ENCODE data around the gene MTCH1. TPM values are rescaled to one million over a fixed set of nuclear protein-coding genes. Genes with fewer than 3 reads are reported as not detected.
A peak's percentile ranks its signal among the peaks of the same experiment; 100 is the strongest.

The MTCH1 gene
- polyA plus RNA-seq, 2 of the 4 experiments (the other 2 are of a cell fraction), result 65.4 to 112 TPM

DNA sequence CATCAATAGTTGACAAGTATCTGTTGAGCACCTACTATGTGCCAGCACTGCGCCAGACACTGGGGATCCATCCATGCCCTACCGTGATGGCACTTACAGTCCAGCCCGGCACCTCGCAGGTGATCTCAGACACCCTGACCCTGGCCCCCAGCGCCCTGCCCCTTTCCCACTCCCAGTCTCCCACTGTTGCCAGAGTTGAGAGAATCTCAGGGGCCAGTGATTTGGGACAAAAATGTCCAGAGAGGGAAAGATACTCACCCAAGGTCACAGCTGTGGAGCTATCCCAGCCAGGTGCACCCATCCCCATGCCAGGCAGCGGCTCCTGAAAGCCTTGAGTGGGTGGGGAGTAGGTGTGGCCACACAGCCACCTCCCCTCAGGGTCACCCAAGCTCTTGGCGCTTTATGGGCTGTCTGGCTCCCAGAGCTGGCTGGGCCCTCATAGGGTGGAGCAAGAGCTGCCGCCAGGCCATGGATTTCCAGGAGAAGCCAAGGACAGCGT, 28.2 kb downstream of the MTCH1 start:
- TF ChIP-seq HOXB13 (CRISPR knock-in tag; IDR thresholded peaks at IDR 0.05; ENCODE audit: low read depth), result no peak
- Histone ChIP-seq H3K27ac (no peak overlapping the region), H3K4me3 (no peak overlapping the region), H3K4me1 (peaks cover 15% of the 10 kb centered on the region), H3K9me3 (no peaks in the 10 kb centered on the region), H3K4me2 (no peak overlapping the region)
- CTCF ChIA-PET, result interaction anchor here (2.4 kb wide), 1 partner anchor 8 kb away, joined by 9 read pairs; no protein-coding TSS in a partner anchor
- POLR2A ChIA-PET, result no interaction called here
- DNase-seq (ENCODE audit: low read depth in 1 of 2, low spot score in 1 of 2) (no peak), ATAC-seq (no peak), FAIRE-seq (no peak)
- WGBS (ENCODE audit: missing lambda C conversion rate), result 83% methylated on average over 8 of the region's 9 CpGs

DNA sequence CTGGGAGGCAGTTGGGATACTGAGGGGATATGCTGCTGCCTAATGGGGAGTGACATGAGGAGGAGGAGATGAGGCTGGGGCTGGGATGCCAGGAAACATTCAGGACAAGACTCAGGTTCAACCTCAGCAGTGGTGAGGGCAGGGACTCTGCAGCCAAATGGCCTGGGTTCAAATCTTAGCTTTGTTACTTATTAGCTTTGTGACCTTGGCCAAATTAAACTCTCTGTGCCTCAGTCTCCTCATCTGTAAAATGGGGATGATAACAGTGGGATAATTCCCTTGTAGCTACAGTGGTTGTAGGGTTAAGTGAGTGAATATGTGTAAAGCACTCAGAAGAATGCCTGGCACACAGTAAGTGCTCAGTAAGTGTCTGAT, 29.6 kb downstream of the MTCH1 start:
- Histone ChIP-seq H3K27ac (no peak overlapping the region), H3K9me3 (no peaks in the 10 kb centered on the region), H3K4me2 (no peak overlapping the region), H3K4me3 (no peak overlapping the region), H3K4me1 (peaks cover 15% of the 10 kb centered on the region)
- ATAC-seq, result no peak
- CTCF ChIA-PET, result interaction anchor here (0.8 to 3.0 kb wide), 5 partner anchors 9 to 341 kb away, joined by 3 to 9 read pairs (median 3); no protein-coding TSS in a partner anchor
- DNase-seq (ENCODE audit: low read depth in 1 of 2, low spot score in 1 of 2), result no peak
- TF ChIP-seq NPAS2 (CRISPR knock-in tag; IDR thresholded peaks at IDR 0.05; ENCODE audit: borderline replicate concordance), result no peak
- no peak for TF ChIP-seq ZFP36 (IDR thresholded peaks at IDR 0.05; ENCODE audit: borderline replicate concordance, partially characterized antibody)
- TF ChIP-seq, protein P1, sequence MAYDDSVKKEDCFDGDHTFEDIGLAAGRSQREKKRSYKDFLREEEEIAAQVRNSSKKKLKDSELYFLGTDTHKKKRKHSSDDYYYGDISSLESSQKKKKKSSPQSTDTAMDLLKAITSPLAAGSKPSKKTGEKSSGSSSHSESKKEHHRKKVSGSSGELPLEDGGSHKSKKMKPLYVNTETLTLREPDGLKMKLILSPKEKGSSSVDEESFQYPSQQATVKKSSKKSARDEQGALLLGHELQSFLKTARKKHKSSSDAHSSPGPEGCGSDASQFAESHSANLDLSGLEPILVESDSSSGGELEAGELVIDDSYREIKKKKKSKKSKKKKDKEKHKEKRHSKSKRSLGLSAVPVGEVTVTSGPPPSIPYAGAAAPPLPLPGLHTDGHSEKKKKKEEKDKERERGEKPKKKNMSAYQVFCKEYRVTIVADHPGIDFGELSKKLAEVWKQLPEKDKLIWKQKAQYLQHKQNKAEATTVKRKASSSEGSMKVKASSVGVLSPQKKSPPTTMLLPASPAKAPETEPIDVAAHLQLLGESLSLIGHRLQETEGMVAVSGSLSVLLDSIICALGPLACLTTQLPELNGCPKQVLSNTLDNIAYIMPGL (CRISPR knock-in tag; IDR thresholded peaks at IDR 0.05; ENCODE audit: borderline replicate concordance), result no peak
- TF ChIP-seq PHF8 (IDR thresholded peaks at IDR 0.05; ENCODE audit: borderline replicate concordance, low read depth), result no peak
- no peak for TF ChIP-seq NFE2L2 (conservative IDR thresholded peaks at IDR 0.05; ENCODE audit: low read length)
- TF ChIP-seq FOXS1 (CRISPR knock-in tag; IDR thresholded peaks at IDR 0.05), result no peak
- no peak for TF ChIP-seq GATA3 (IDR thresholded peaks at IDR 0.05; ENCODE audit: borderline replicate concordance)
- no peak for FAIRE-seq
- POLR2A ChIA-PET, result no interaction called here

DNA sequence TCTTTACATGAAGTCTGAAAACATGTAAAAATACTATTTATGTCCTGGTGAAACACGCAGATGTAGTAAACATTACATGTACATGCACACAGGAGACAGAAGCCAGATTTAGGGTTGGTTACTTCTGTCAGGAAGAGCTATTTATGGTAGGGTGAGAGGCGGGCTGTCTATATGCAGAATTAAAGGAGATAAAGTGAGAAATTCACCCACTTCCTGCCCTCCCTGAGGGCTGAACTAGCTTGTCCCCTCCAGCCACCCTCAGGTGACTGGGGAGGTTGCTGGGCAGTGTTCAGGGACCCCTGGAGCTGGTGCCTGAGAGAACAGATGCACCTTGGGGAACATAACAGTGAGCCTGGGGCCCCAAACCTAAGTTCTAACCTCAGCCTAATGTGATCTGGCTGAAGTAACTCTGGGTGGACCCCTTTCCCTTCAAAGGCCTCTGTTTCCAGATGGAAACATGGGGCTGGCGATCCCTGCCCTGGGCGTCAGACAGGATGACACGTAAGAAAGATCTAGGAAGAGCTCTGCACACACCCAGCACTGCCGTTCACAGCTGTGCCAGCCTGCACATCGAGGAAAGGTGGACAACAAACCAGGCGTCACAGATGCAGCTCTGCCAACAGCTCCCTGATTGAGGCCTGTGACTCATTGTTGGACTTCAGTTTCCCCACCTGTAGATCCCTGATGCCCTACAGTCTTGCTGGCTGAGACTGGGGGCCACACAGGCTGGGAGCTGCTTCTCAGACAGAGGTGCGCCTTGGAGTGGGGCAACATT, 30.1 kb downstream of the MTCH1 start:
- peaks cover 11% of the 10 kb centered on the region for H3K4me1 ChIP-seq

More for the DNA sequence above, 30.1 kb downstream of the MTCH1 start:
- FAIRE-seq, result no peak
- POLR2A ChIA-PET, result no interaction called here
- Histone ChIP-seq H3K9me3 (no peaks in the 10 kb centered on the region), H3K4me2 (no peak overlapping the region), H3K4me3 (no peak overlapping the region), H3K27ac (no peak overlapping the region)
- no peak for DNase-seq (ENCODE audit: low read depth in 1 of 2, low spot score in 1 of 2)
- TF ChIP-seq, protein P2, sequence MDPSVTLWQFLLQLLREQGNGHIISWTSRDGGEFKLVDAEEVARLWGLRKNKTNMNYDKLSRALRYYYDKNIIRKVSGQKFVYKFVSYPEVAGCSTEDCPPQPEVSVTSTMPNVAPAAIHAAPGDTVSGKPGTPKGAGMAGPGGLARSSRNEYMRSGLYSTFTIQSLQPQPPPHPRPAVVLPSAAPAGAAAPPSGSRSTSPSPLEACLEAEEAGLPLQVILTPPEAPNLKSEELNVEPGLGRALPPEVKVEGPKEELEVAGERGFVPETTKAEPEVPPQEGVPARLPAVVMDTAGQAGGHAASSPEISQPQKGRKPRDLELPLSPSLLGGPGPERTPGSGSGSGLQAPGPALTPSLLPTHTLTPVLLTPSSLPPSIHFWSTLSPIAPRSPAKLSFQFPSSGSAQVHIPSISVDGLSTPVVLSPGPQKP (IDR thresholded peaks at IDR 0.05; ENCODE audit: low read depth, low read length), result no peak
- no peak for TF ChIP-seq MYC (IDR thresholded peaks at IDR 0.05; ENCODE audit: borderline replicate concordance, low read length)
- no peak for TF ChIP-seq FOSB (CRISPR knock-in tag; IDR thresholded peaks at IDR 0.05)
- TF ChIP-seq NFE2L2 (conservative IDR thresholded peaks at IDR 0.05; ENCODE audit: low read length), result no peak
- TF ChIP-seq SMC3 (IDR thresholded peaks at IDR 0.05), result no peak
- no peak for TF ChIP-seq POLR2A (IDR thresholded peaks at IDR 0.05; ENCODE audit: low read length)
- no peak for TF ChIP-seq CHD2 (IDR thresholded peaks at IDR 0.05; ENCODE audit: low read length, partially characterized antibody)
- no peak for TF ChIP-seq FOSL2 (IDR thresholded peaks at IDR 0.05)
- no peak for TF ChIP-seq FOSL2 (CRISPR knock-in tag; IDR thresholded peaks at IDR 0.05)
- no peak for TF ChIP-seq RCOR1 (IDR thresholded peaks at IDR 0.05; ENCODE audit: low read depth, low read length)
- TF ChIP-seq, protein P3, sequence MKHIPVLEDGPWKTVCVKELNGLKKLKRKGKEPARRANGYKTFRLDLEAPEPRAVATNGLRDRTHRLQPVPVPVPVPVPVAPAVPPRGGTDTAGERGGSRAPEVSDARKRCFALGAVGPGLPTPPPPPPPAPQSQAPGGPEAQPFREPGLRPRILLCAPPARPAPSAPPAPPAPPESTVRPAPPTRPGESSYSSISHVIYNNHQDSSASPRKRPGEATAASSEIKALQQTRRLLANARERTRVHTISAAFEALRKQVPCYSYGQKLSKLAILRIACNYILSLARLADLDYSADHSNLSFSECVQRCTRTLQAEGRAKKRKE (CRISPR knock-in tag; IDR thresholded peaks at IDR 0.05; ENCODE audit: low read depth), result no peak
- 74% methylated on average over 6 of the region's 9 CpGs for WGBS (ENCODE audit: missing lambda C conversion rate)
- CTCF ChIA-PET, result interaction anchor here (0.8 to 3.0 kb wide), 6 partner anchors 10 to 341 kb away, joined by 3 to 9 read pairs (median 4); partner anchors contain the start of gene C6orf89
- peak; percentile 21 to 27; a peak in 2 of 6 replicates for ATAC-seq

Data from A549 (cell line).